SK-N-SH treated with all-trans-retinoic acid at 6 μM for 48 hours (cell line): Measurements from ENCODE around the gene OR1K1.

Experiments
- ARNTL ChIP-seq: fragments of 450-650 bp; formaldehyde crosslinking; IDR thresholded peaks from 2 replicates; pipeline ENCODE4 v1.5.0; 2020; ENCODE audit warnings: low read depth, mild to moderate bottlenecking, moderate library complexity, borderline replicate concordance
- CSDC2 ChIP-seq: fragments of 250-450 bp; sonication (Bioruptor Pico); IDR thresholded peaks from 2 replicates; pipeline ENCODE4 v1.5.0; 2020; ENCODE audit warnings: mild to moderate bottlenecking, moderate library complexity
- ESRRG ChIP-seq: fragments of 250-450 bp; sonication (Bioruptor Pico); IDR thresholded peaks from 2 replicates; pipeline ENCODE4 v1.6.1; 2021; ENCODE audit warnings: mild to moderate bottlenecking
- ISL1 ChIP-seq: fragments of 250-450 bp; sonication (Bioruptor Pico); IDR thresholded peaks from 2 replicates; pipeline ENCODE4 v2.1.2; 2022; ENCODE audit warnings: mild to moderate bottlenecking, moderate library complexity
- OSR1 ChIP-seq: fragments of 250-450 bp; sonication (Bioruptor Pico); IDR thresholded peaks from 2 replicates; pipeline ENCODE4 v1.8.0; 2022; ENCODE audit warnings: moderate library complexity, mild to moderate bottlenecking, inconsistent platforms
- RARB ChIP-seq: fragments of 250-450 bp; sonication (Bioruptor Pico); IDR thresholded peaks from 2 replicates; pipeline ENCODE4 v1.8.0; 2021; ENCODE audit warnings: mild to moderate bottlenecking, moderate library complexity
- ZC3H10 ChIP-seq: fragments of 250-450 bp; sonication (Bioruptor Pico); IDR thresholded peaks from 2 replicates; pipeline ENCODE4 v1.5.1; 2021; ENCODE audit warnings: mild to moderate bottlenecking, moderate library complexity
- ZFP30 ChIP-seq: fragments of 450-650 bp; formaldehyde crosslinking; IDR thresholded peaks from 2 replicates; pipeline ENCODE4 v1.5.0; 2022; ENCODE audit warnings: mild to moderate bottlenecking, moderate library complexity
- ZNF70 ChIP-seq: fragments of 450-650 bp; formaldehyde crosslinking; IDR thresholded peaks from 2 replicates; pipeline ENCODE4 v1.5.0; 2020; ENCODE audit warnings: mild to moderate bottlenecking, moderate library complexity

GRCh38 chr9:122812736-122813135 is 12.8 kb downstream of the OR1K1 start:
- TF ChIP-seq OSR1 (CRISPR knock-in tag) (no peak), ZC3H10 (CRISPR knock-in tag) (no peak), ESRRG (CRISPR knock-in tag) (no peak), CSDC2 (CRISPR knock-in tag) (no peak), ARNTL (CRISPR knock-in tag) (no peak), RARB (CRISPR knock-in tag) (no peak), ISL1 (CRISPR knock-in tag) (no peak), ZNF70 (CRISPR knock-in tag) (no peak), ZFP30 (CRISPR knock-in tag) (no peak)
